Spleen (tissue), 11 donors: ENCODE results near the gene DNAH10. TPM values are rescaled to one million over a fixed set of nuclear protein-coding genes. Genes with fewer than 3 reads are reported as not detected.
"Not testable (repeated sequence)": the region's sequence is repeated elsewhere in the genome, so short reads cannot be mapped to it uniquely, and the experiment has no call there.

ENCODE experiments used
- DNase-seq: peaks from one replicate; pipeline ENCODE4 v3.0.0-alpha.2; 2020
- H3K27ac ChIP-seq, 8 donors: fragments of 200-600 bp; sonication (generic) in 7 of 8; 1 replicate in 4 of 8; 2 replicates in 4 of 8; pipeline versions ENCODE4 v1.5.0 to v1.8.0; 2016 to 2021; ENCODE audit warnings: inconsistent platforms in 4 of 8, mild to moderate bottlenecking in 4 of 8, moderate library complexity in 1 of 8
- H3K27me3 ChIP-seq, 7 donors: fragments of 200-600 bp; sonication (generic) in 6 of 7; replicated peaks in 1 of 7; 1 replicate in 4 of 7; 2 replicates in 3 of 7; pipeline versions ENCODE4 v1.5.0 to v1.8.0; 2016 to 2021; ENCODE audit warnings: inconsistent platforms in 3 of 7, mild to moderate bottlenecking in 1 of 7
- H3K36me3 ChIP-seq, 6 donors: fragments of 200-600 bp; sonication (generic) in 5 of 6; 1 replicate in 4 of 6; 2 replicates in 2 of 6; pipeline versions ENCODE4 v1.5.0 to v1.8.0; 2016 to 2021; ENCODE audit warnings: inconsistent platforms in 2 of 6
- H3K4me1 ChIP-seq, 6 donors: fragments of 200-600 bp; sonication (generic) in 5 of 6; 1 replicate in 3 of 6; 2 replicates in 3 of 6; pipeline versions ENCODE4 v1.5.0 to v1.8.0; 2016 to 2021; ENCODE audit warnings: inconsistent platforms in 3 of 6
- H3K4me3 ChIP-seq, 8 donors: fragments of 200-600 bp; sonication (generic) in 7 of 8; 1 replicate in 4 of 8; 2 replicates in 4 of 8; pipeline versions ENCODE4 v1.5.0 to v1.8.0; 2016 to 2021; ENCODE audit warnings: inconsistent platforms in 4 of 8, mild to moderate bottlenecking in 4 of 8, moderate library complexity in 2 of 8
- H3K9me3 ChIP-seq, 8 donors: fragments of 200-600 bp; sonication (generic) in 7 of 8; 1 replicate in 4 of 8; 2 replicates in 4 of 8; pipeline versions ENCODE4 v1.5.0 to v1.8.0; 2016 to 2021; ENCODE audit warnings: inconsistent platforms in 4 of 8
- POLR2A ChIP-seq, 3 donors: fragments of 450-650 bp; IDR thresholded peaks; one replicate each; pipeline ENCODE4 v1.5.1; 2017; ENCODE audit warnings: antibody characterized with exemption in 3 of 3, mild to moderate bottlenecking in 1 of 3
- POLR2AphosphoS5 ChIP-seq, 3 donors: sonication (generic); formaldehyde crosslinking; IDR thresholded peaks; one replicate each; pipeline ENCODE4 v1.5.1; 2017; ENCODE audit warnings: antibody characterized with exemption in 3 of 3
- WGBS, 5 donors: extraction: QIAGEN DNeasy Blood & Tissue Kit in 3 of 5; methylation state at CpG; one replicate each; pipeline versions ENCODE4 v1.1.5 to v1.1.7; 2013 to 2018; 5-methylcytosine and 5-hydroxymethylcytosine counted together
- intact Hi-C: fragments of 100-400 bp; cut with DNase I; formaldehyde crosslinking; loops from one replicate; pipeline ENCODE4 v1.15.0; 2023; ENCODE audit warnings: low total_unique reads
- polyA plus RNA-seq, 3 donors: library from polyadenylated mRNA; stranded (reverse); fragments of 200-250 nt; gene quantifications; one replicate each; pipeline ENCODE4 v1.2.1, GENCODE V29; 2013
- total RNA-seq, 7 donors: library from RNA; depleted of rRNA in 3 of 7; stranded (reverse); fragments of >200 nt in 3 of 7; fragmentation: NEBNext Ultra II Directional in 4 of 7; extraction: Animal tissue kit (Norgen Biotek cat#: 25700) in 4 of 7; gene quantifications; one replicate each; pipeline versions ENCODE4 v1.1.0 to v1.2.1, GENCODE V29; 2016 to 2021
- TF ChIP-seq, protein P1 (sequence below), 11 experiments: fragments of 200-600 bp in 7 of 11; fragments of 450-650 bp in 4 of 11; sonication (generic) in 4 of 11; IDR thresholded peaks in 8 of 11; conservative IDR thresholded peaks in 3 of 11; 1 replicate in 7 of 11; 2 replicates in 4 of 11; pipeline versions ENCODE4 v1.4.0 to v1.8.0; 2016 to 2021; ENCODE audit warnings: antibody characterized with exemption in 11 of 11, inconsistent platforms in 4 of 11, mild to moderate bottlenecking in 1 of 11
- donor health status: healthy with polysubstance abuse.
- donor health status: DM: no; HTN: no; CAD: no; lungs with moderate emphysema.
- donor health status: DM: no; HTN: no; CAD: no.
- donor health status: Bipolar disorder and iron deficiency.
- donor health status: healthy.
- donor health status: DM: no; HTN: no; CAD: no.
- donor health status: DM: yes; HTN: yes; CAD: no.

Gene DNAH10
- total and polyA plus RNA-seq, 10 donors: 0.23 to 2.2 (median 0.43) TPM; not detected in 1

DNA sequence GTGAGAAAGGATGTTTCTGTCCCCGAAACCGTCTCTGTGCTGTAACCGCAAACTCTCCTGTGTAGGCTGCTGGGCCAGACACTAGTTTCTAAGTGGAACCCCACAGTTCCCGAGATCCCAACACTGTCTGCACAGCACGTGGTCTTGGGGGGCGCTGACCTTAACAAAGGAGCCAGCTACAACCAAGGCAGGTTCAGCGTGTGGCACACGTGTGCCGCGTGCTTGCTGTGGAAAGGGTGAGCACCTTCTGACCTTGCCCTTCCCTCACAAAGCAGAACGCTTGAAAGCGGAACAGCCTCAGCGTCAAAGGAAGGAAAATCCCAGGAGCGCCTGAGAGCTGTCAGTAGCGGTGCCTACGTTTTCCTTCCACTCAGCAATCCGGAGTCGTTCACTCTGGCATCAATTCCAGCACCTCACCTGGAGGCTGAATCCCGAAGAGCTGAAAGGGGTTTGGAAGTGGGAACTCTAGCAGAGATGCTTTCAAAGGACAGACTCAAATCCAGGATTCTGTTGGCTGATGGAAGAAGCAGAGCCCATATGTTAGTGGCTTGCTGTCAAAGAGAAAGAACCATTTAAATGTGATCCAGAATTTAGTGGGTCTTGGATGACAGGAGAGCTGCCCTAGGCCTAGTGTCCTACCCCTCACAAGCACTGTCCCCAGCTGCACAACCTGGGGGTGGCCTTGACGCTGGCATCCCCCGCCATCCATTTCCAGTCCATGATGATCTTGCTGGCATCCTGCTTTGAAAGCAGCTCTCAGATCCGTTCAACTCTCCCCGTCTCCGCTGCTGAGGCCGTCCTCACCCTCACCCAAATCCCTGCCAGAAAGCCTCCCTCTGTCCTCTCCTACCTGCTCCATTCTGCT is 183.4 kb downstream of the DNAH10 start:
- no peak for TF ChIP-seq POLR2AphosphoS5 (IDR thresholded peaks at IDR 0.05)
- TF ChIP-seq, protein P1, sequence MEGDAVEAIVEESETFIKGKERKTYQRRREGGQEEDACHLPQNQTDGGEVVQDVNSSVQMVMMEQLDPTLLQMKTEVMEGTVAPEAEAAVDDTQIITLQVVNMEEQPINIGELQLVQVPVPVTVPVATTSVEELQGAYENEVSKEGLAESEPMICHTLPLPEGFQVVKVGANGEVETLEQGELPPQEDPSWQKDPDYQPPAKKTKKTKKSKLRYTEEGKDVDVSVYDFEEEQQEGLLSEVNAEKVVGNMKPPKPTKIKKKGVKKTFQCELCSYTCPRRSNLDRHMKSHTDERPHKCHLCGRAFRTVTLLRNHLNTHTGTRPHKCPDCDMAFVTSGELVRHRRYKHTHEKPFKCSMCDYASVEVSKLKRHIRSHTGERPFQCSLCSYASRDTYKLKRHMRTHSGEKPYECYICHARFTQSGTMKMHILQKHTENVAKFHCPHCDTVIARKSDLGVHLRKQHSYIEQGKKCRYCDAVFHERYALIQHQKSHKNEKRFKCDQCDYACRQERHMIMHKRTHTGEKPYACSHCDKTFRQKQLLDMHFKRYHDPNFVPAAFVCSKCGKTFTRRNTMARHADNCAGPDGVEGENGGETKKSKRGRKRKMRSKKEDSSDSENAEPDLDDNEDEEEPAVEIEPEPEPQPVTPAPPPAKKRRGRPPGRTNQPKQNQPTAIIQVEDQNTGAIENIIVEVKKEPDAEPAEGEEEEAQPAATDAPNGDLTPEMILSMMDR (IDR thresholded peaks at IDR 0.05 in 8 of 11, conservative IDR thresholded peaks at IDR 0.05 in 3 of 11): no peak
- TF ChIP-seq POLR2A (IDR thresholded peaks at IDR 0.05): no peak
- H3K27me3 ChIP-seq: no peaks in the 10 kb centered on the region
- H3K36me3 ChIP-seq: peaks cover 0 to 69% (median 29%) of the 10 kb centered on the region in 6 donors
- intact Hi-C loops: no loop called here
- DNase-seq: no peak
- H3K9me3 ChIP-seq: peaks cover 0 to 16% (median 10%) of the 10 kb centered on the region in 8 donors
- no peak overlapping the region for H3K4me3 ChIP-seq
- WGBS, 5 donors: 82 to 90% (median 86%) methylated on average over 25 of the region's 25 CpGs
- peaks cover 0 to 4% (median 0%) of the 10 kb centered on the region in 6 donors for H3K4me1 ChIP-seq
- no peak overlapping the region for H3K27ac ChIP-seq

DNA sequence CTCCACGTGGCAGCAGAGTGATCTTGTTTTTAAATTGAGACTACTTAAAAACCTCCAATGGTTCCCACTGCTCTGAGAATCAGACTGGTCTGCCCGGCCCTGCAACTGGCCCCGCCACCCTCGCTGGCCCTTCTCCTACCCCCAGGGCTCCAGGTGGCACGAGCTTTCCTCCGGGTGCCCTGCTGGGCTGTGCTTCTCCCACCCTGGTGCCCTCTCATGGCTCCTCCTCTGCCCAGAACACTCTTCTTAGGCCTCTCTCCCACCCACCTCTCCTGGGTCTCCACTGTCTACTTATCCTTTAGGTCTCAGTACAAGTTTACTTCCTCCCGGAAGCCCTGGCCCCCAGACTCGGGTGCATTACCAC is 184.0 kb downstream of the DNAH10 start:
- TF ChIP-seq, protein P1 (IDR thresholded peaks at IDR 0.05 in 8 of 11, conservative IDR thresholded peaks at IDR 0.05 in 3 of 11): no peak
- TF ChIP-seq POLR2A (IDR thresholded peaks at IDR 0.05) (no peak), POLR2AphosphoS5 (IDR thresholded peaks at IDR 0.05) (no peak)
- H3K36me3 ChIP-seq: peaks cover 0 to 63% (median 24%) of the 10 kb centered on the region in 6 donors

DNA sequence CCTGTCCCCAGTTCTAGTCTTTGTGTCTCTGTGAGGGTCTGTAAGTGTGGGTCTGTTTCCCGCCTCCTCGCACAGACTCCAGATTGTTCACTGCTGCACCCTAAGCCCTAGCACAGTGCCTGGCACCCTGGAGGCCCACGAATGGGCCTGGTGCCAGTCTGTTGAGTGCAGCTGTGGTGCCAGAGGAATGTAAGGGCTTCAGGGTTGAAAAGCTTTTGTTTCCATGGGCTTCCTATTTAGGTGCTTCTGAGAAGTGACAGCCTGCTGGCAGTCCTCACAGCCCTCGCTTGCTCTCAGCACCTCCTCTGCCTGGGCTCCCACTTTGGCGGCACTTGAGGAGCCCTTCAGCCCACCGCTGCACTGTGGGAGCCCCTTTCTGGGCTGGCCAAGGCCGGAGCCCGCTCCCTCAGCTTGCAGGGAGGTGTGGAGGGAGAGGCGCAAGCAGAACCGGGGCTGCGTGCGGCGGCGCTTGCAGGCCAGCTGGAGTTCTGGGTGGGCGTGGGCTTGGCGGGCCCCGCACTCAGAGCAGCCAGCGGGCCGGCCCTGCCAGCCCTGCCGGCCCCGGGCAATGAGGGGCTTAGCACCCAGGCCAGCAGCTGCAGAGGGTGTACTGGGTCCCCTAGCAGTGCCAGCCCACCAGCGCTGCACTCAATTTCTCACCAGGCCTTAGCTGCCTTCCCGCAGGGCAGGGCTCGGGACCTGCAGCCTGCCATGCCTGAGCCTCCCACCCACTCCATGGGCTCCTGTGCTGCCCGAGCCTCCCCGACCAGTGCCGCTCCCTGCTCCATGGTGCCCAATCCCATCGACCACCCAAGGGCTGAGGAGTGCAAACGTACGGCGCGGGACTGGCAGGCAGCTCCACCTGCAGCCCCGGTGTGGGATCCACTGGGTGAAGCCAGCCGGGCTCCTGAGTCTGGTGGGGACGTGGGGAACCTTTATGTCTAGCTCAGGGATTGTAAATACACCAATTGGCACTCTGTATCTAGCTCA is 184.7 kb downstream of the DNAH10 start:
- intact Hi-C loops, H3K9me3 ChIP-seq, H3K4me1 ChIP-seq, H3K27me3 ChIP-seq, H3K4me3 ChIP-seq, DNase-seq, H3K27ac ChIP-seq: not testable (repeated sequence)
- H3K36me3 ChIP-seq: peaks cover 0 to 56% (median 18%) of the 10 kb centered on the region in 6 donors
- 90 to 98% (median 95%) methylated on average over 15 to 34 of the region's 35 CpGs for WGBS, 5 donors

More for the DNA sequence above, 184.0 kb downstream of the DNAH10 start:
- H3K4me3 ChIP-seq: no peak overlapping the region
- H3K27me3 ChIP-seq: no peaks in the 10 kb centered on the region
- H3K27ac ChIP-seq: no peak overlapping the region
- no peak for DNase-seq
- WGBS, 5 donors: 76 to 93% (median 90%) methylated on average over 8 of the region's 8 CpGs
- H3K9me3 ChIP-seq: peaks cover 0 to 16% (median 10%) of the 10 kb centered on the region in 8 donors
- peaks cover 0 to 6% (median 0%) of the 10 kb centered on the region in 6 donors for H3K4me1 ChIP-seq
- intact Hi-C loops: no loop called here

DNA sequence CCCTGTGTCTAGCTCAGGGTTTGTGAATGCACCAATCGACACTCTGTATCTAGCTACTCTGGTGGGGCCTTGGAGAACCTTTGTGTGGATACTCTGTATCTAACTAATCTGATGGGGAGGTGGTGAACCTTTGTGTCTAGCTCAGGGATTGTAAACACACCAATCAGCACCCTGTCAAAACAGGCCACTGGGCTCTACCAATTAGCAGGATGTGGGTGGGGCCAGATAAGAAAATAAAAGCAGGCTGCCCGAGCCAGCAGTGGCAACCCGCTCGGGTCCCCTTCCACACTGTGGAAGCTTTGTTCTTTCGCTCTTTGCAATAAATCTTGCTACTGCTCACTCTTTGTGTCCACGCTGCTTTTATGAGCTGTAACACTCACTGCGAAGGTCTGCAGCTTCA is 185.4 kb downstream of the DNAH10 start:
- peaks cover 0 to 49% (median 11%) of the 10 kb centered on the region in 6 donors for H3K36me3 ChIP-seq
- H3K27ac ChIP-seq, H3K4me1 ChIP-seq, H3K9me3 ChIP-seq, intact Hi-C loops, DNase-seq, H3K27me3 ChIP-seq, H3K4me3 ChIP-seq: not testable (repeated sequence)
- 88 to 98% (median 91%) methylated on average over 6 to 7 of the region's 7 CpGs for WGBS, 5 donors
